Measurements from ENCODE around the gene WDR27. TPM values are rescaled to one million over a fixed set of nuclear protein-coding genes. Genes with fewer than 3 reads are reported as not detected.

WDR27 gene
- total and polyA plus RNA-seq, 12 donors = 6.0 to 66.7 (median 27.7) TPM

GRCh38 chr6:169420912-169421543 lies 280.8 kb downstream of the WDR27 start:
- Histone ChIP-seq H3K4me3 (no peak overlapping the region), H3K4me1 (replicated peaks in 1 of 2) (no peaks in the 10 kb centered on the region), H3K9me3 (replicated peaks in 1 of 3) (no peaks in the 10 kb centered on the region), H3K36me3 (replicated peaks in 1 of 2) (no peaks in the 10 kb centered on the region), H3K27ac (no peak overlapping the region), H3K27me3 (no peaks in the 10 kb centered on the region)
- peak in 6 of 7 donors; percentile 34 to 77 (median 69) for DNase-seq
- no peak for TF ChIP-seq POLR2A (IDR thresholded peaks at IDR 0.05)
- TF ChIP-seq, protein P1, sequence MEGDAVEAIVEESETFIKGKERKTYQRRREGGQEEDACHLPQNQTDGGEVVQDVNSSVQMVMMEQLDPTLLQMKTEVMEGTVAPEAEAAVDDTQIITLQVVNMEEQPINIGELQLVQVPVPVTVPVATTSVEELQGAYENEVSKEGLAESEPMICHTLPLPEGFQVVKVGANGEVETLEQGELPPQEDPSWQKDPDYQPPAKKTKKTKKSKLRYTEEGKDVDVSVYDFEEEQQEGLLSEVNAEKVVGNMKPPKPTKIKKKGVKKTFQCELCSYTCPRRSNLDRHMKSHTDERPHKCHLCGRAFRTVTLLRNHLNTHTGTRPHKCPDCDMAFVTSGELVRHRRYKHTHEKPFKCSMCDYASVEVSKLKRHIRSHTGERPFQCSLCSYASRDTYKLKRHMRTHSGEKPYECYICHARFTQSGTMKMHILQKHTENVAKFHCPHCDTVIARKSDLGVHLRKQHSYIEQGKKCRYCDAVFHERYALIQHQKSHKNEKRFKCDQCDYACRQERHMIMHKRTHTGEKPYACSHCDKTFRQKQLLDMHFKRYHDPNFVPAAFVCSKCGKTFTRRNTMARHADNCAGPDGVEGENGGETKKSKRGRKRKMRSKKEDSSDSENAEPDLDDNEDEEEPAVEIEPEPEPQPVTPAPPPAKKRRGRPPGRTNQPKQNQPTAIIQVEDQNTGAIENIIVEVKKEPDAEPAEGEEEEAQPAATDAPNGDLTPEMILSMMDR (IDR thresholded peaks at IDR 0.05) = peak; percentile 32 to 60 (median 50)
- intact Hi-C loops (cut with DNase I) = no loop called here
- 49 to 74% (median 66%) methylated on average over 13 to 15 of the region's 15 CpGs for WGBS, 4 donors

DNA sequence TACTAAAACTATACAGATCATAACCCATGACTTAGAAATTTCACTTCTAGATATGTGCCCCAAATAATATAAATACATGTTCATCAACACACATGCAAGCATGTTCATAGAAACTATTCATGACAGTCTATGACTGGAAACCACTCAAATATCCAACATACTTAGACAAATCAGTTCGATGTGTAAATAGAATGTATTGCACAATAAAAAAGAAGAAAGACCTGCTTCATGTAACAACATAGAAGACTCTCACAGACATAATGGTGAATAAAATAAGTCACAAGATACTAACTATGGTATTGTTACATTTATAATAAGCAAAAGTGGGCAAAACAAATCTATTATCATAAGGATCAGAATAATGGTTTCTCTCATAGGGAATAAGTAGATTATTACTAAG lies 284.7 kb downstream of the WDR27 start:
- no peak for TF ChIP-seq POLR2A (IDR thresholded peaks at IDR 0.05)
- TF ChIP-seq, protein P1 (IDR thresholded peaks at IDR 0.05) = no peak
- Histone ChIP-seq H3K4me3 (no peak overlapping the region), H3K9me3 (replicated peaks in 1 of 3) (peaks cover 0 to 7% (median 0%) of the 10 kb centered on the region in 3 donors), H3K4me1 (replicated peaks in 1 of 2) (no peaks in the 10 kb centered on the region), H3K36me3 (replicated peaks in 1 of 2) (no peaks in the 10 kb centered on the region), H3K27me3 (no peaks in the 10 kb centered on the region), H3K27ac (no peak overlapping the region)
- no peak for DNase-seq
- WGBS, 4 donors = 81 to 92% (median 87%) methylated on average over 1 of the region's 1 CpG
- intact Hi-C loops (cut with DNase I) = no loop called here

DNA sequence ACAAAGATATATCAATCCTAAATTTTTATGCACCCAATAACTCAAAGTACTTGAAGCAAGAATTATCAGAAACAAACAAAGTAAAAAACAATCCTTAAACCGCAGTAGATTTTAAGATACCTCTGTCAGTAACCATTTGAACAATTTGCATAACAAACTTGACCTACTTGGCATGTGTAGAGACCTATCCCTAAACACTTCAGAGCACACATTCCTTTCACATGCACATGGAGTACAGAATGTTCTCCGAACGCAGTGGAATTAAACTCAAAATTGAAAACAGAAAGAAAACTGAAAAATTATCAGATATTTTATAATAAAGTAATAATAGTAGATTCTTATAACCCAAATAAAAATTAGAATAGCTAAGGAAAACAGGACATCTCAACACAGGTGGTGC lies 285.6 kb downstream of the WDR27 start:
- 79 to 88% (median 84%) methylated on average over 3 of the region's 3 CpGs for WGBS, 4 donors
- no peak for DNase-seq
- no peak for TF ChIP-seq POLR2A (IDR thresholded peaks at IDR 0.05)
- TF ChIP-seq, protein P1 (IDR thresholded peaks at IDR 0.05) = no peak
- H3K4me1 ChIP-seq (replicated peaks in 1 of 2) = no peaks in the 10 kb centered on the region
- peaks cover 0 to 7% (median 0%) of the 10 kb centered on the region in 3 donors for H3K9me3 ChIP-seq (replicated peaks in 1 of 3)
- no peak overlapping the region for H3K27ac ChIP-seq
- no peaks in the 10 kb centered on the region for H3K27me3 ChIP-seq
- intact Hi-C loops (cut with DNase I) = no loop called here
- H3K4me3 ChIP-seq = no peak overlapping the region
- H3K36me3 ChIP-seq (replicated peaks in 1 of 2) = no peaks in the 10 kb centered on the region

DNA sequence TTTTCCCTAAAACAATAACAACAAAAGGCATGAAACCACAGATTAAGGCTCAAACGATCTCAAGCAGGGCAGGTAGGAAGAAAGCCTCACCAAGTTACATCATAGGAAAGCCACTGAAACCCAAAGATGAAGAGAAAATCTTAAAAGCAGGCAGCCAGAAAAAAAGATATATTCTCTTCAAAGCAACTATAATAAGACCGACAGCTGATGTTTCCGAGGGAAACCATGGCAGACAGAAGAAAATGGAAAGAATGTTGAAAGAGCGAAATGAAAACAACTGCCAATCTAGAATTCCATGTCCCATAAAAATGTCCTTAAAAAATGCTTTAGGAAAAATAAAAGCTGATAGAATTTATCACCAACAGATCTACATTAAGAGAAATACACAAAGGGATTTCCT lies 286.6 kb downstream of the WDR27 start:
- TF ChIP-seq POLR2A (IDR thresholded peaks at IDR 0.05) = no peak
- TF ChIP-seq, protein P1 (IDR thresholded peaks at IDR 0.05) = no peak
- no peak for DNase-seq
- Histone ChIP-seq H3K27me3 (no peaks in the 10 kb centered on the region), H3K27ac (no peak overlapping the region), H3K4me3 (no peak overlapping the region), H3K4me1 (replicated peaks in 1 of 2) (no peaks in the 10 kb centered on the region), H3K9me3 (replicated peaks in 1 of 3) (peaks cover 0 to 7% (median 0%) of the 10 kb centered on the region in 3 donors), H3K36me3 (replicated peaks in 1 of 2) (no peaks in the 10 kb centered on the region)
- WGBS, 4 donors = 88 to 92% (median 91%) methylated on average over 4 of the region's 4 CpGs
- intact Hi-C loops (cut with DNase I) = no loop called here
